GM23338 (cell line): ENCODE results near the gene RPLP2. TPM values are rescaled to one million over a fixed set of nuclear protein-coding genes. Genes with fewer than 3 reads are reported as not detected.

Source experiments
- ATAC-seq: fragments of 200-7000 bp; cut with Tn5 transposase; 3 replicates; pipeline ENCODE4 v1.9.1; 2020
- DNase-seq: peaks from one replicate; pipeline ENCODE4 v3.0.0-alpha.2; 2015; ENCODE audit warnings: low spot score
- H2AFZ ChIP-seq: fragments of 200-600 bp; sonication (generic); 2 replicates; pipeline ENCODE4 v1.8.0; 2016; ENCODE audit warnings: antibody characterized with exemption, mild to moderate bottlenecking, moderate library complexity
- H3F3A ChIP-seq: fragments of 200-600 bp; sonication (generic); replicated peaks from 2 replicates; pipeline ENCODE4 v1.8.0; 2017; ENCODE audit warnings: antibody characterized with exemption, mixed run types, low read depth
- H3K27ac ChIP-seq: fragments of 200-600 bp; sonication (generic); 2 replicates; pipeline ENCODE4 v1.6.1; 2016; ENCODE audit warnings: low read depth
- H3K27me3 ChIP-seq: fragments of 200-600 bp; sonication (generic); 2 replicates; pipeline ENCODE4 v1.8.0; 2016; ENCODE audit warnings: mild to moderate bottlenecking, mixed run types, moderate library complexity; ENCODE audit not compliant: insufficient read depth
- H3K36me3 ChIP-seq: fragments of 200-600 bp; sonication (generic); 2 replicates; pipeline ENCODE4 v1.8.0; 2016; ENCODE audit warnings: mild to moderate bottlenecking; ENCODE audit not compliant: insufficient read depth
- H3K4me1 ChIP-seq: fragments of 200-600 bp; sonication (generic); 2 replicates; pipeline ENCODE4 v1.8.0; 2016; ENCODE audit warnings: mild to moderate bottlenecking, moderate library complexity; ENCODE audit not compliant: insufficient read depth
- H3K4me2 ChIP-seq: fragments of 200-600 bp; sonication (generic); 2 replicates; pipeline ENCODE4 v1.7.1; 2017; ENCODE audit warnings: mixed run types
- H3K4me3 ChIP-seq: fragments of 200-600 bp; sonication (generic); 2 replicates; pipeline ENCODE4 v1.6.1; 2016; ENCODE audit warnings: mixed run types
- H3K79me2 ChIP-seq: fragments of 200-600 bp; sonication (generic); replicated peaks from 2 replicates; pipeline ENCODE4 v1.8.0; 2017; ENCODE audit warnings: mild to moderate bottlenecking; ENCODE audit not compliant: insufficient read depth
- H3K9me2 ChIP-seq: fragments of 200-600 bp; sonication (generic); 2 replicates; pipeline ENCODE4 v1.8.0; 2017; ENCODE audit not compliant: insufficient read depth
- H4K20me1 ChIP-seq: fragments of 200-600 bp; sonication (generic); replicated peaks from 2 replicates; pipeline ENCODE4 v1.8.0; 2017; ENCODE audit warnings: mild to moderate bottlenecking; ENCODE audit not compliant: insufficient read depth
- H3K27ac Mint-ChIP-seq: 2 replicates; pipeline ENCODE4 v1.8.0; 2020; ENCODE audit warnings: inconsistent platforms, mild to moderate bottlenecking, moderate library complexity, mixed read lengths
- H3K27me3 Mint-ChIP-seq: 3 replicates; pipeline ENCODE4 v1.8.0; 2022; ENCODE audit warnings: low read depth, mild to moderate bottlenecking, moderate library complexity, mixed read lengths, inconsistent platforms; ENCODE audit not compliant: insufficient read depth, poor library complexity
- H3K36me3 Mint-ChIP-seq: 3 replicates; pipeline ENCODE4 v1.8.0; 2021; ENCODE audit warnings: low read depth, mild to moderate bottlenecking, inconsistent platforms, moderate library complexity, mixed read lengths
- H3K4me1 Mint-ChIP-seq: 3 replicates; pipeline ENCODE4 v1.8.0; 2020; ENCODE audit warnings: mild to moderate bottlenecking, inconsistent platforms, mixed read lengths
- H3K4me3 Mint-ChIP-seq: 3 replicates; pipeline ENCODE4 v1.8.0; 2021; ENCODE audit warnings: moderate library complexity, mild to moderate bottlenecking, inconsistent platforms, mixed read lengths
- H3K9me3 Mint-ChIP-seq: 3 replicates; pipeline ENCODE4 v1.8.0; 2020; ENCODE audit warnings: moderate library complexity, mild to moderate bottlenecking, inconsistent platforms, mixed read lengths
- CREB1 ChIP-seq: fragments of 250-450 bp; sonication (Bioruptor Pico); IDR thresholded peaks from 2 replicates; pipeline ENCODE4 v1.5.0; 2020; ENCODE audit warnings: low read depth, mild to moderate bottlenecking, moderate library complexity
- CTCF ChIP-seq, 2 experiments: fragments of 200-600 bp in 1 of 2; sonication (generic) in 1 of 2; conservative IDR thresholded peaks; 2 replicates each; pipeline versions ENCODE4 v1.5.1 to v1.6.1; 2016 to 2017; ENCODE audit warnings: antibody characterized with exemption in 2 of 2, low read depth in 2 of 2, mild to moderate bottlenecking in 2 of 2, moderate library complexity in 1 of 2
- ETS1 ChIP-seq: IDR thresholded peaks from 2 replicates; pipeline ENCODE4 v1.6.1; 2016; ENCODE audit warnings: antibody characterized with exemption
- EZH2 ChIP-seq: fragments of 200-600 bp; sonication (generic); IDR thresholded peaks from one replicate; pipeline ENCODE4 v1.8.0; 2017; ENCODE audit warnings: antibody characterized with exemption, mild to moderate bottlenecking, low read depth; ENCODE audit not compliant: unreplicated experiment
- EZH2phosphoT487 ChIP-seq: fragments of 200-600 bp; sonication (generic); IDR thresholded peaks from one replicate; pipeline ENCODE4 v1.8.1; 2018; ENCODE audit warnings: antibody characterized with exemption; ENCODE audit not compliant: unreplicated experiment
- JUNB ChIP-seq: IDR thresholded peaks from one replicate; pipeline ENCODE4 v1.6.1; 2016; ENCODE audit warnings: antibody characterized with exemption; ENCODE audit not compliant: unreplicated experiment
- NANOG ChIP-seq: IDR thresholded peaks from 2 replicates; pipeline ENCODE4 v1.6.1; 2016; ENCODE audit warnings: antibody characterized with exemption, borderline replicate concordance
- POLR2AphosphoS5 ChIP-seq: IDR thresholded peaks from 2 replicates; pipeline ENCODE4 v1.6.1; 2016; ENCODE audit warnings: antibody characterized with exemption, low read depth
- REST ChIP-seq: IDR thresholded peaks from one replicate; pipeline ENCODE4 v1.6.1; 2018; ENCODE audit warnings: antibody characterized with exemption; ENCODE audit not compliant: unreplicated experiment
- STAT1 ChIP-seq: IDR thresholded peaks from one replicate; pipeline ENCODE4 v1.6.1; 2016; ENCODE audit warnings: antibody characterized with exemption; ENCODE audit not compliant: unreplicated experiment
- ZNF114 ChIP-seq: fragments of 250-450 bp; sonication (Bioruptor Pico); IDR thresholded peaks from 2 replicates; pipeline ENCODE4 v1.5.0; 2020; ENCODE audit warnings: mild to moderate bottlenecking, moderate library complexity
- ZNF331 ChIP-seq: fragments of 250-450 bp; sonication (Bioruptor Pico); IDR thresholded peaks from 2 replicates; pipeline ENCODE4 v1.5.0; 2020; ENCODE audit warnings: low read depth, mild to moderate bottlenecking, moderate library complexity
- polyA plus RNA-seq: library from polyadenylated mRNA; unstranded; fragments of >200 nt; fragmentation: Nextera tagmentation; extraction: Ambion mirVana; gene quantifications from 2 replicates; pipeline ENCODE4 v1.2.1, GENCODE V29; 2016
- total RNA-seq: library from RNA; depleted of rRNA; stranded (reverse); fragments of >200 nt; shearing (Covaris generic); gene quantifications from 2 replicates; pipeline ENCODE4 v1.2.3, GENCODE V29; 2014

Gene RPLP2
- total and polyA plus RNA-seq, 2 experiments from 2014 or later: 518 to 1,782 TPM

GRCh38 chr11:836700-837099, 26.9 kb downstream of the RPLP2 start:
- Histone ChIP-seq H3K36me3 (peaks cover 6% of the 10 kb centered on the region; the same call in 1 of the 2 replicates), H3K27ac (no peak overlapping the region), H3F3A (peaks cover 29% of the 10 kb centered on the region), H3K9me2 (no peaks in the 10 kb centered on the region), H3K4me2 (no peak overlapping the region), H3K4me3 (no peak overlapping the region), H3K4me1 (peaks cover 23% of the 10 kb centered on the region), H3K27me3 (peaks cover 7% of the 10 kb centered on the region), H4K20me1 (peaks cover 35% of the 10 kb centered on the region), H2AFZ (no peak overlapping the region), H3K79me2 (peaks cover 17% of the 10 kb centered on the region)
- no peak overlapping the region for H3K27ac Mint-ChIP-seq
- no peak overlapping the region for H3K4me3 Mint-ChIP-seq
- peaks cover 36% of the 10 kb centered on the region for H3K27me3 Mint-ChIP-seq
- no peak for TF ChIP-seq EZH2
- no peak for TF ChIP-seq STAT1
- TF ChIP-seq POLR2AphosphoS5: no peak
- no peak for TF ChIP-seq CTCF (conservative IDR thresholded peaks at IDR 0.05; ENCODE audit: low read depth in 2 of 2)
- no peak for TF ChIP-seq ZNF114
- TF ChIP-seq NANOG: no peak
- no peak for TF ChIP-seq REST
- no peak for TF ChIP-seq EZH2phosphoT487
- peaks cover 38% of the 10 kb centered on the region for H3K36me3 Mint-ChIP-seq
- ATAC-seq: no peak
- peaks cover 34% of the 10 kb centered on the region for H3K4me1 Mint-ChIP-seq
- H3K9me3 Mint-ChIP-seq: no peaks in the 10 kb centered on the region
- no peak for DNase-seq

GRCh38 chr11:837189-837989, 27.6 kb downstream of the RPLP2 start:
- no peak for TF ChIP-seq ZNF114
- TF ChIP-seq ETS1: no peak
- no peak for TF ChIP-seq NANOG
- no peak for TF ChIP-seq ZNF331
- no peak for TF ChIP-seq EZH2phosphoT487
- no peak for TF ChIP-seq EZH2
- no peak for TF ChIP-seq REST
- TF ChIP-seq STAT1: no peak
- TF ChIP-seq JUNB: no peak
- no peak for TF ChIP-seq CREB1 (CRISPR knock-in tag)
- Histone ChIP-seq H3K36me3 (peaks cover 6% of the 10 kb centered on the region; the same call in 1 of the 2 replicates), H2AFZ (no peak overlapping the region), H3K9me2 (no peaks in the 10 kb centered on the region), H3K79me2 (peaks cover 23% of the 10 kb centered on the region), H3F3A (peaks cover 26% of the 10 kb centered on the region), H3K4me3 (no peak overlapping the region), H3K27me3 (peaks cover under 1% of the 10 kb centered on the region; the same call in 1 of the 2 replicates), H4K20me1 (peaks cover 38% of the 10 kb centered on the region), H3K4me1 (peaks cover 18% of the 10 kb centered on the region), H3K27ac (no peak overlapping the region), H3K4me2 (no peak overlapping the region)
- Mint-ChIP-seq H3K36me3 (peaks cover 38% of the 10 kb centered on the region), H3K27ac (no peak overlapping the region), H3K4me3 (no peak overlapping the region), H3K27me3 (peaks cover 29% of the 10 kb centered on the region), H3K9me3 (no peaks in the 10 kb centered on the region), H3K4me1 (peaks cover 29% of the 10 kb centered on the region)
- ATAC-seq (no peak), DNase-seq (no peak)
